GM12878 (cell line): Measurements from ENCODE around the gene PALLD. TPM values are rescaled to one million over a fixed set of nuclear protein-coding genes. Genes with fewer than 3 reads are reported as not detected.

ENCODE experiments used
- ATAC-seq: fragments of 200-7000 bp; cut with Tn5 transposase; 3 replicates; pipeline ENCODE4 v1.9.1; 2020; ENCODE audit warnings: mild to moderate bottlenecking, moderate library complexity
- BruUV-seq: library from RNA; stranded (reverse); fragments of 400-500 nt; replicated peaks from 2 replicates; lab custom pipeline; 2021; lab: Mats Ljungman, UMichigan
- CTCF ChIA-PET: fragments of 300-600 bp; sonication (Branson Sonifier 250); formaldehyde crosslinking; extraction: SDS; loops from one replicate; lab custom pipeline; 2021; ENCODE audit warnings: inconsistent platforms; lab: Yijun Ruan, JAX
- POLR2A ChIA-PET: fragments of 350-600 bp; formaldehyde crosslinking; extraction: SDS; loops from one replicate; lab custom pipeline; 2021; ENCODE audit warnings: inconsistent platforms; lab: Charles Lee
- RAD21 ChIA-PET: fragments of 300-600 bp; sonication (Branson Sonifier 250); formaldehyde crosslinking; loops from one replicate; lab custom pipeline; 2023; ENCODE audit warnings: antibody characterized with exemption; ENCODE audit not compliant: unreplicated experiment; lab: Charles Lee
- SMC1A ChIA-PET: fragments of 300-600 bp; sonication (Branson Sonifier 250); formaldehyde crosslinking; loops from one replicate; lab custom pipeline; 2023; ENCODE audit not compliant: unreplicated experiment, uncharacterized antibody; lab: Charles Lee
- DNase-seq: peaks from one replicate; pipeline ENCODE4 v3.0.0-alpha.2; 2011; ENCODE audit warnings: low read depth, low spot score
- FAIRE-seq: peaks from 3 replicates; lab custom pipeline; 2011; peaks lifted over from hg19 to GRCh38; lab: Jason Lieb, UNC
- H2AFZ ChIP-seq: 2 replicates; pipeline ENCODE4 v1.6.0; 2011; ENCODE audit warnings: low read depth, low read length, control low read depth; ENCODE audit not compliant: control insufficient read depth
- H3K27ac ChIP-seq: 2 replicates; pipeline ENCODE4 v1.5.1; 2011; ENCODE audit warnings: control low read depth; ENCODE audit not compliant: control insufficient read depth, insufficient read depth
- H3K27me3 ChIP-seq, 2 experiments: replicated peaks in 1 of 2; 2 replicates each; pipeline versions ENCODE4 v1.6.0 to v1.6.1; 2011; ENCODE audit warnings: low read length in 1 of 2; ENCODE audit not compliant: control insufficient read depth in 2 of 2, insufficient read depth in 2 of 2
- H3K36me3 ChIP-seq, 2 experiments: 2 replicates each; pipeline ENCODE4 v1.5.1; 2011; ENCODE audit warnings: low read length in 1 of 2; ENCODE audit not compliant: control insufficient read depth in 2 of 2, insufficient read depth in 2 of 2
- H3K4me1 ChIP-seq: 2 replicates; pipeline ENCODE4 v1.6.1; 2011; ENCODE audit warnings: mild to moderate bottlenecking, low read length, moderate library complexity, mixed read lengths; ENCODE audit not compliant: control insufficient read depth, insufficient read depth
- H3K4me2 ChIP-seq: 2 replicates; pipeline ENCODE4 v1.6.0; 2011; ENCODE audit warnings: control low read depth; ENCODE audit not compliant: control insufficient read depth, insufficient read depth
- H3K4me3 ChIP-seq: fragments of 200-600 bp; sonication (generic); 2 replicates; pipeline ENCODE4 v1.5.1; 2016
- H3K79me2 ChIP-seq: 2 replicates; pipeline ENCODE4 v1.6.0; 2011; ENCODE audit warnings: low read length; ENCODE audit not compliant: control insufficient read depth, insufficient read depth
- H3K9ac ChIP-seq: 2 replicates; pipeline ENCODE4 v1.8.0; 2011; ENCODE audit warnings: low read length, control low read depth, mixed read lengths; ENCODE audit not compliant: control insufficient read depth, insufficient read depth
- H3K9me3 ChIP-seq: replicated peaks from 3 replicates; pipeline ENCODE4 v1.5.1; 2011; ENCODE audit warnings: mild to moderate bottlenecking, low read length; ENCODE audit not compliant: control insufficient read depth, insufficient read depth
- H4K20me1 ChIP-seq: 2 replicates; pipeline ENCODE4 v1.6.0; 2011; ENCODE audit not compliant: control insufficient read depth, insufficient read depth
- BACH1 ChIP-seq: fragments of 450-650 bp; IDR thresholded peaks from 2 replicates; pipeline ENCODE4 v1.6.1; 2017; ENCODE audit warnings: mild to moderate bottlenecking, borderline replicate concordance
- BCL11A ChIP-seq: IDR thresholded peaks from 2 replicates; pipeline ENCODE4 v1.6.1; 2011; ENCODE audit warnings: low read depth, low read length
- BCL3 ChIP-seq: IDR thresholded peaks from 2 replicates; pipeline ENCODE4 v1.6.1; 2011; ENCODE audit warnings: borderline replicate concordance, low read depth, mild to moderate bottlenecking, moderate library complexity, low read length; ENCODE audit not compliant: insufficient read depth, poor library complexity, severe bottlenecking
- BRCA1 ChIP-seq: IDR thresholded peaks from 2 replicates; pipeline ENCODE4 v1.6.1; 2011; ENCODE audit warnings: low read depth, low read length, improper control_type of control experiment
- CBFB ChIP-seq: IDR thresholded peaks from 2 replicates; pipeline ENCODE4 v1.6.1; 2016; ENCODE audit warnings: antibody characterized with exemption, low read depth
- CHD1 ChIP-seq: IDR thresholded peaks from 2 replicates; pipeline ENCODE4 v1.6.1; 2012; ENCODE audit warnings: low read depth, low read length, improper control_type of control experiment
- E2F4 ChIP-seq: IDR thresholded peaks from 2 replicates; pipeline ENCODE4 v1.6.1; 2012; ENCODE audit warnings: low read depth, low read length, improper control_type of control experiment
- EZH2 ChIP-seq: IDR thresholded peaks from 2 replicates; pipeline ENCODE4 v1.6.1; 2012; ENCODE audit warnings: low read depth, mild to moderate bottlenecking, control low read depth, inconsistent platforms, low read length, borderline replicate concordance; ENCODE audit not compliant: control insufficient read depth
- MTA3 ChIP-seq: IDR thresholded peaks from 2 replicates; pipeline ENCODE4 v1.6.1; 2012; ENCODE audit warnings: low read length, inconsistent platforms, borderline replicate concordance
- MXI1 ChIP-seq: fragments of 150-350 bp; IDR thresholded peaks from 2 replicates; pipeline ENCODE4 v1.6.1; 2011; ENCODE audit warnings: low read depth, mild to moderate bottlenecking, inconsistent platforms, low read length, improper control_type of control experiment
- MYB ChIP-seq: fragments of 150-350 bp; IDR thresholded peaks from 2 replicates; pipeline ENCODE4 v1.6.1; 2014; ENCODE audit warnings: mild to moderate bottlenecking, low read depth, low read length, borderline replicate concordance
- MYC ChIP-seq: IDR thresholded peaks from 2 replicates; pipeline ENCODE4 v1.6.1; 2011; ENCODE audit warnings: mild to moderate bottlenecking, low read length, moderate library complexity, inconsistent platforms; ENCODE audit not compliant: insufficient read depth, insufficient replicate concordance, insufficient read length, severe bottlenecking
- NFXL1 ChIP-seq: fragments of 450-650 bp; IDR thresholded peaks from 2 replicates; pipeline ENCODE4 v1.6.1; 2017; ENCODE audit warnings: antibody characterized with exemption, mild to moderate bottlenecking, borderline replicate concordance
- PBX3 ChIP-seq: IDR thresholded peaks from 2 replicates; pipeline ENCODE4 v1.6.1; 2011; ENCODE audit warnings: mild to moderate bottlenecking, low read depth, low read length, moderate library complexity; ENCODE audit not compliant: insufficient replicate concordance
- SMARCA5 ChIP-seq: fragments of 450-650 bp; IDR thresholded peaks from 2 replicates; pipeline ENCODE4 v1.6.1; 2017; ENCODE audit warnings: mild to moderate bottlenecking
- SREBF1 ChIP-seq: IDR thresholded peaks from 2 replicates; pipeline ENCODE4 v1.6.1; 2012; ENCODE audit warnings: mild to moderate bottlenecking, low read length
- USF1 ChIP-seq: IDR thresholded peaks from 2 replicates; pipeline ENCODE4 v1.6.1; 2011; ENCODE audit warnings: borderline replicate concordance, low read depth, mild to moderate bottlenecking, moderate library complexity, mixed read lengths, low read length; ENCODE audit not compliant: insufficient read depth; ENCODE audit errors: extremely low read length
- WGBS: methylation state at CpG from one replicate; pipeline ENCODE4 v1.1.6; 2016; ENCODE audit warnings: low lambda C conversion rate; ENCODE audit not compliant: insufficient replicate concordance, insufficient coverage; ENCODE audit errors: missing lambda C conversion rate; 5-methylcytosine and 5-hydroxymethylcytosine counted together
- in situ Hi-C: fragments of 300-500 bp; cut with MboI; formaldehyde crosslinking; loops from 9 replicates; pipeline ENCODE4 v1.14.3; 2018; ENCODE audit warnings: mixed read lengths
- intact Hi-C: fragments of 100-400 bp; cut with micrococcal nuclease; formaldehyde crosslinking; loops from one replicate; pipeline ENCODE4 v1.14.2; 2022; ENCODE audit not compliant: unreplicated experiment
- polyA plus RNA-seq, 11 experiments: library from polyadenylated mRNA; depleted of rRNA in 4 of 11; unstranded in 6 of 11; stranded (reverse) in 5 of 11; fragments of >200 nt; fragmentation: Nextera tagmentation in 4 of 11; fragmentation: Illumina TruSeq in 1 of 11; extraction: Ambion mirVana in 4 of 11; extraction: Trizol in 1 of 11; gene quantifications; 1 replicate in 1 of 11; 2 replicates in 10 of 11; pipeline versions ENCODE4 v1.2.1 to v1.2.3, GENCODE V29; 2011 to 2016; ENCODE audit warnings: inconsistent platforms in 2 of 11, missing spikeins in 2 of 11, low read depth in 1 of 11
- total RNA-seq, 4 experiments: library from RNA; depleted of rRNA in 3 of 4; stranded (reverse); fragments of >200 nt in 3 of 4; fragmentation: Illumina TruSeq in 1 of 4; extraction: Trizol in 1 of 4; gene quantifications; 2 replicates each; pipeline versions ENCODE4 v1.2.1 to v1.2.3, GENCODE V29; 2013 to 2021

The PALLD gene
- total and polyA plus RNA-seq, 10 of the 15 experiments (the other 5 are each of a cell fraction or from before 2014, with no cell fraction given): 1.0 to 7.7 (median 1.7) TPM

DNA sequence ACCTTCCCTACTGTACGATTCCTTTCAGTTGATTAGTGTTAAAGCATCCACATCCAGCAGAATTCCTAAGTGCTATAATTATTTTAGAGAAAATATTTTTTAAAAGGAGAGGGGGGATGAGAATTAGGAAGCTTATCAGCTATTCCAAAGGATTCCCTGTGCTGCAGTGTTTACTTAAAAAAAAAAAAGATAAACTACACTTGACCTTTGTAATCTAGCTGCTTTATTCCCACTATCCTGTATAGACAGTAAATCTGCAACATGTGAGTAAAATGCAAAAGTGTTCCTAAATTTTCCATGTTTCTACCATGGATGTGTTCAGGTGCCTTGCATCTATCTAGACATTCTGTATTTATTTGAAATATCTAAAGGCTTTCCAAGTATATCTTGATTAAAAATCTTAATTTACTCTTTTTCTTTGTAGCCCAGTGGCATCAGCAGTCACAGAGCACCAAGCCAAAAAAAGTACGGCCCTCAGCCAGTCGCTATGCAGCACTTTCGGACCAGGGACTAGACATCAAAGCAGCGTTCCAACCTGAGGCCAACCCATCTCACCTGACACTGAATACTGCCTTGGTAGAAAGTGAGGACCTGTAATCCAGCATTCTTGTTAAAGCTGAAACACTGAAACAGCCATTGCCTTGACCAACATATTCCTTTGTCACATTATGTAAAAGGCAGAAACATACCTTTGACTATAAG lies 429.1 kb downstream of the PALLD start (continued):
- no peak for TF ChIP-seq SREBF1
- TF ChIP-seq E2F4: no peak

- Histone ChIP-seq H3K27me3 (no peaks in the 10 kb centered on the region), H3K4me2 (no peak overlapping the region), H3K9me3 (peaks cover 2% of the 10 kb centered on the region; the same call in 2 of the 3 replicates), H3K79me2 (no peaks in the 10 kb centered on the region), H3K36me3 (peaks cover 0 to 2% of the 10 kb centered on the region in 2 experiments; a peak in 1 of 4 replicates), H2AFZ (no peak overlapping the region), H3K4me3 (no peak overlapping the region), H3K27ac (no peak overlapping the region), H3K9ac (no peak overlapping the region), H4K20me1 (no peaks in the 10 kb centered on the region), H3K4me1 (no peaks in the 10 kb centered on the region)
- WGBS: 91% methylated on average over 2 of the region's 2 CpGs
- no peak for TF ChIP-seq MXI1
- no peak for TF ChIP-seq BCL11A
- TF ChIP-seq BCL3: no peak
- TF ChIP-seq NFXL1: no peak
- TF ChIP-seq SMARCA5: no peak
- TF ChIP-seq CHD1: no peak
- no peak for TF ChIP-seq PBX3
- TF ChIP-seq CBFB: no peak
- TF ChIP-seq BACH1: no peak
- no peak for TF ChIP-seq MYB
- TF ChIP-seq USF1: no peak
- no peak for TF ChIP-seq MTA3
- no peak for TF ChIP-seq BRCA1
- TF ChIP-seq EZH2: no peak
- no peak for TF ChIP-seq MYC
- intact Hi-C loops: loop anchor here (10.0 kb wide), 1 partner anchor 346 kb away; the partner anchor contains the start of gene SH3RF1
- ChIA-PET CTCF (interaction anchor here (0.6 to 2.8 kb wide), 10 partner anchors 15 to 1035 kb away, joined by 3 to 8 read pairs (median 3); partner anchors contain the start of gene CBR4), POLR2A (no interaction called here), RAD21 (interaction anchor here (1.2 to 1.6 kb wide), 2 partner anchors 557 to 565 kb away, joined by 4 read pairs; no protein-coding TSS in a partner anchor), SMC1A (interaction anchor here (0.8 to 2.9 kb wide), 6 partner anchors 8 to 559 kb away, joined by 3 to 13 read pairs (median 4); partner anchors contain the start of gene CBR4)
- FAIRE-seq (no peak), DNase-seq (no peak), ATAC-seq (no peak)
- in situ Hi-C loops: loop anchor here (10.0 kb wide), 1 partner anchor 1116 kb away; no protein-coding TSS in a partner anchor
- BruUV-seq: no TSS peak
Observed at GRCh38 chr4:168928346-168928745, 431.5 kb downstream of the PALLD start.
